Measurements from ENCODE around the gene RBMS3.

RBMS3 gene

DNA sequence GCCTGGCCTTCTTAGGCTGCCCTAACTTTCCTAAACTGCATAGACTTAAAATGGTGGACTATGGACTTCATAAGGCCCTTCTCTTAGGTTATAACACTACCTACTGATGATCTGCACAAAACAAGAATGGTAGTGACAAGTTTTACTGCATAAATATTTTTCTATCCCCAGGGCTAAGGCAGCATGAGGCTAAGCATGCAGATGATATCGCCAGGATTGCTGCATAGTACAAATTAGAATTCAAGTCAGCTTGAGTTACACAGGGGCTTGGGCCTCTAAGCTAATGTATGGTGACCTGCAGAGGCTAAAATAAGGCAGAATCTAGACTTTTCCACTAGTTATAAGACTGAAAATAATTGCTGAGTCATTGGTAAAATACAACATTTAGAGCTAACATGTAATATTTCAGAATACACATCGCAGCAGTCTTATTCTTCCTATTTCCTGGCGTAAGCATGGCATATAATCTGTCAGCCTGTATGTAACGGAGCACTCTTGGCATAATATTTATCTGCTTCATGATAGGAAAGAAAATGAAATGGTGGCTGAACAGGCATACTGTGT is 15.3 kb upstream of the RBMS3 start:
- Mint-ChIP-seq H3K4me3 (no peak overlapping the region), H3K27ac (no peak overlapping the region), H3K36me3 (no peaks in the 10 kb centered on the region), H3K4me1 (no peaks in the 10 kb centered on the region), H3K9me3 (no peaks in the 10 kb centered on the region)
- no peak for ATAC-seq
- no peak for DNase-seq (ENCODE audit: low spot score in 2 of 2)

DNA sequence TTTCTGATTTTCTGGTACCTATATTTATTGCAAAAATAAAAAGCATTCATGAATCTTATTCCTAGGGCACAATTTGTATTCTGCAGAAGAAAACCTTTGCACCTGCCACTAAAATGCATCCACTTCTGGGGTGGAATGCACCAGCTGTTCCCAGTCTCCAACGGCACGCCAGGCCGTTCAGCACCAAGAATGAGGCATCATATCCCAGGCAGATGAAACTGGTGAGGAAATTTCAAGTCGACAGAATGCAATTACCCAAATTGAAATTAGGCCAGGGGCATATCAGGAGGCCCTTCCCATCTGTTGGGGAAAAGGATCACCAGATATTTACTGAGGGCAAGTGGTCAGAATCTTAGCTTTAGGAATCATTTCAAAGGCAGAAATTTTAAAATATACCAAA is 13.6 kb upstream of the RBMS3 start:
- no peaks in the 10 kb centered on the region for H3K36me3 Mint-ChIP-seq
- no peaks in the 10 kb centered on the region for H3K4me1 Mint-ChIP-seq
- no peaks in the 10 kb centered on the region for H3K9me3 Mint-ChIP-seq
- no peak overlapping the region for H3K27ac Mint-ChIP-seq
- no peak for ATAC-seq
- H3K4me3 Mint-ChIP-seq = no peak overlapping the region
- no peak for DNase-seq (ENCODE audit: low spot score in 2 of 2)

DNA sequence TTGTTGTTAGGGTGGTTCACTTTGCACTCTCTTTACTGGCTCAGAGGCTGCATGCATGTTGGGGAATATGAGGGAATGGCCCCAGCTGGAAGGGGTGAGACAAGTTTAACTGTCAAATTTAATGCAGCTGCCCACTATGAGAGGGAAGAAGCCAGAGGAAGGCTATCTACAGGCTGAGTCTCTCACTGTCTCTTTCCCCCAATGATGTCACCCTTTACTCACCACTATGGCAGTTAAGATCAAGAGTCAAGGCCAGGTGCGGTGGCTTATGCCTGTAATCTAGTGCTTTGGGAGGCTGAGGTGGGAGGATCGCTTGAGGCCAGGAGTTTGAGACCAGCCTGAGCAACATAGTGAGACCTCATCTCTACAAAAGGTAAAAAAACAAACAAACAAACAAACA is 12.2 kb upstream of the RBMS3 start:
- Mint-ChIP-seq H3K27ac (no peak overlapping the region), H3K4me3 (no peak overlapping the region), H3K9me3 (no peaks in the 10 kb centered on the region), H3K4me1 (no peaks in the 10 kb centered on the region), H3K36me3 (no peaks in the 10 kb centered on the region)
- peak; percentile 48 for ATAC-seq
- DNase-seq (ENCODE audit: low spot score in 2 of 2) = no peak

DNA sequence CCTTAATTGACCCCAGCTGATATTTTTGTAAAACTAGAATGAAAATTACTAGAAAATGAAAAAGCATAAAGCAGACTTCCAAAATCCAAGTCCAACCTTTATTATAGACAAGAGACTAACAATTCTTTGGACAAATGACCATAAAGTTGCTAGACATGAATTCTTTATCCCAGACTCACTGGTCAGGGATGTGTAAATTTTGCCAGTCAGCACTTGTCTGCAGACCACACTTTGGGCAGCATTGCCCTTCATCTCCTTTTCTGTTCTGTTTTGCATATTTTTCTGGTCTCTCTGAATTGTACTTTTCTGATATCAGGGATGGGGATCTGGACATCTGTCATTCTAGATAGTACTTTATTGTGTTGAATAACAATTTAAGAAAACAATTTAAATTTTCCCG is 10.1 kb upstream of the RBMS3 start:
- Mint-ChIP-seq H3K4me1 (no peaks in the 10 kb centered on the region), H3K4me3 (no peak overlapping the region), H3K36me3 (no peaks in the 10 kb centered on the region), H3K27ac (no peak overlapping the region), H3K9me3 (no peaks in the 10 kb centered on the region)
- DNase-seq (ENCODE audit: low spot score in 2 of 2) = no peak
- no peak for ATAC-seq

DNA sequence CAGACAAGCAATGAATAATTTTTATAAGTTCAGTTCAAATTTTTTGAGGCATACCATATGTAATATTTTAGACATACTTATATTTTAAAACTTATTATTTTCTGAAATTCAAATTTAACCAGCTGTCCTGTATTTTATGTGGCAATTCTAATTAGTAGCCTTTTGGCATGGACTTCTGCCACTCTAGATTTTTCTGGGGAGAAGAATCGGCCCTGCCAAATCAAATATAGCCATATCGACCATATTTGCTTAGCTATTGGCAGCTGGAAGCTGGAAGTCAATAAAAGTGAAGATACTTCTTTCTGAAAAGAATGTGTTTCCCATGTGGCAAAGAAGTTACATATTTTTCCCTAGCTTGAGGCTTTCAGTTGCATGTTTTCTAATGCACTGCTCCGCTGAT is 9.4 kb upstream of the RBMS3 start:
- Mint-ChIP-seq H3K36me3 (no peaks in the 10 kb centered on the region), H3K4me3 (no peak overlapping the region), H3K9me3 (no peaks in the 10 kb centered on the region), H3K4me1 (no peaks in the 10 kb centered on the region), H3K27ac (no peak overlapping the region)
- DNase-seq (ENCODE audit: low spot score in 2 of 2) (no peak), ATAC-seq (no peak)

DNA sequence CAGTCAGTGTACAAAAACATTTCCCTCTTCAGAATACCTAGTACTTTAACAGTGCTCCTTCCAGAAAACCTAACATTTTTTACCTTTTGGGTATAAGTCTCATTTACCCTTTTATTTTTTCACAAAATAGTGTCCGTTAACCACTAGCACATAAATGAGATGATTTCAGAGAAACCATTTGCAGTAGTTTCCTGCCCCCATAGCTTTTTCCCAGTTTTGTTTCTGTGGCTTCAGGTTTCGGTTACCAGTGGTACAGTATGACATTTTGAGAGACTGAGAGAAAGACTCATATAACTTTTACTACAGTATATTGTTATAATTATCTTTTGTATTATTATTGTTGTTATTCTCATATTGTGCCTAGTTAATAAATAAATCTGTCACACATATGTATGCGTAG is 6.2 kb upstream of the RBMS3 start:
- Mint-ChIP-seq H3K9me3 (peaks cover 3% of the 10 kb centered on the region), H3K27ac (no peak overlapping the region), H3K36me3 (no peaks in the 10 kb centered on the region), H3K4me1 (no peaks in the 10 kb centered on the region), H3K4me3 (no peak overlapping the region)
- no peak for ATAC-seq
- DNase-seq (ENCODE audit: low spot score in 2 of 2) = no peak

DNA sequence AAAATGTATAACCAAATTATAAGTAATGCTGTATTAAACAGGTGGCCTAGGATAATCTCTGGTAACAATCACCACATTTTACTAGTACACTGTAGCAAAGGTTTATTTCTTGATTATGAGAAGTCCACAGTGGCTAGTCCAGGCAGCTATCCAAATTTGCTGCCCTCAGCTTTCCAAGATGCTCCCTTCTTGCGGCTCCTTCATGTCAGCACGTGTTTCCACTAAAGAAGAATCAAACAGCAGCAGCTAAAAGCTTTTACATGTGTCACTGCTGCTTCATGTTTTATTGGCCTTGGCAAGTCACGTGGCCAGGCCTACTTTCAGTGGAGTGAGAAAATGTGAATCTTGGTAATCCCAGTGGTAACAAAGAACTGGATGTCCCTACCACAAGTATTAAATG is 5.6 kb upstream of the RBMS3 start:
- peaks cover under 1% of the 10 kb centered on the region for H3K4me1 Mint-ChIP-seq
- ATAC-seq (no peak), DNase-seq (ENCODE audit: low spot score in 2 of 2) (no peak)
- H3K4me3 Mint-ChIP-seq = no peak overlapping the region
- no peaks in the 10 kb centered on the region for H3K36me3 Mint-ChIP-seq
- no peak overlapping the region for H3K27ac Mint-ChIP-seq
- peaks cover 3% of the 10 kb centered on the region for H3K9me3 Mint-ChIP-seq

DNA sequence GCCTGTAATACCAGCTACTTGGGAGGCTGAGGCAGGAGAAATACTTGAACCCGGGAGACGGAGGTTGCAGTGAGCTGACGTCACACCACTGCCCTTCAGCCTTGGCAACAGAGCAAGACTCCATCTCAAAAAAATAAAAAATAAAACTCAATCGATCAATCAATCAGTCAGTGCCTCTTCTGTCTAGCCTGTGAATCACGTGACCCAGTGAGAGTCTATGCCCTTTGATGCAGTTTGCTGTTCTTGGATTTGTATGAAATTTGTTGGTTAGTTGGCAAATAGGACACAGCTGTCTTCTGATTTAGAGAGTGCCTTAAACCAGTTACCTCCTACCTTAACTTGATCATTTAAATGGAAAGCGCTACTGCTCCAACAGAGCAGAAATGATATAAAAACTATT is 3.6 kb upstream of the RBMS3 start:
- H3K4me1 Mint-ChIP-seq = peaks cover 20% of the 10 kb centered on the region
- no peak overlapping the region for H3K4me3 Mint-ChIP-seq
- DNase-seq (ENCODE audit: low spot score in 2 of 2) (no peak), ATAC-seq (no peak)
- H3K27ac Mint-ChIP-seq = no peak overlapping the region
- no peaks in the 10 kb centered on the region for H3K36me3 Mint-ChIP-seq
- peaks cover 3% of the 10 kb centered on the region for H3K9me3 Mint-ChIP-seq

DNA sequence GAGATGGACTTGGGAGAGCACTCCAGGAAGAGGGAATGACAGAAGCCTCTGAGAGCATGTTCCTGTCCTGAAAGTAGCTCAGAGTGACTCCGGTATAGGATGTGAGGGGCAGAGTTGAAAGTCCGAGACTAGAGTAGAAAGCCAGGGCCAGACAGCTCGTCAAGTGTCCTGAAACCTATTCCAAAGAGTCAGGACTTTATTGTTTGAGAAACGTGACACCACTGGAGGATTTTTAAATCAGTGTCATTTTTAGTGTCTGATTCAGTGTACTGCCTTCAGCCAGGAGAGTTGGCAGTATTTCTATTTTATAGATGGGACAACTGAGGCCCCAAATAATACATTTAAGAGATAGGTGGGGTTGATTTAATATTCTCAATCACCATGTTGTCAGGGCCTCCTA is 1.6 kb upstream of the RBMS3 start:
- DNase-seq (ENCODE audit: low spot score in 2 of 2) = no peak

DNA sequence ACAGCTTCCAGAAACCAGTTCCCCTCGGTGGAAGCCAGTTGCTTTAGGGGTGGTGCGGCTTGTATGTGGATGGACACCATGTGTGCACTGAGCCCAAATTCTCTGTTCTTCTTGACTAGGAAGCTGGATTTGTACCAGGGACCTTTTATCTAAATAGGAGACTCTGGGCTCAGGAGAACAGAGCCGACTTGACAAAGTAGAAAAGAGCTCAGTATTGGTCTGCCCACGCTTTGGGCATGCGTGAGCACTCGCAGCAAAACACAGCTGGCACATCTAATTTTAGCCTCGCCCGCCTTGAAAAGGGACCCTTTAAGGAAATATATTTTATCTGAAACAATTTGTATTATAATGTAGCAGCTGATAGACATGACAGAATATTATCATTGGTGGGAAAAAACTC is 1.1 kb upstream of the RBMS3 start:
- H3K27ac Mint-ChIP-seq = no peak overlapping the region

More for the DNA sequence above, 1.6 kb upstream of the RBMS3 start:
- Mint-ChIP-seq H3K27ac (no peak overlapping the region), H3K9me3 (peaks cover 3% of the 10 kb centered on the region), H3K4me1 (peaks cover 31% of the 10 kb centered on the region), H3K36me3 (no peaks in the 10 kb centered on the region), H3K4me3 (no peak overlapping the region)
- no peak for ATAC-seq

DNA sequence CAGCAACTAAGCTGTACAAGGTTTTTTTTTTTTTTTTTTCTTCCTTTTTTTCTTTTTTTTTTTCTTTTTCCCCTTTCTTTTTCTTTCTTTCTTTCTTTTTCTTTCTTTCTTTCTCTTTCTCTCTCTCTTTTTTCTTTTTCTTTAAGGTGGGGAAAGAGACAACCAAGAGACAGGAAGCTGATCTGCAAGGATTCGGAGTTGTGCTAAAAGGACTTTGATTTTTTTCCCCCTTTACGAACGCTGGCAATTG is 148 bp downstream of the RBMS3 start:
- DNase-seq (ENCODE audit: low spot score in 2 of 2) = no peak
- H3K4me3 Mint-ChIP-seq = peak overlapping the region; percentile 80
- peaks cover 3% of the 10 kb centered on the region for H3K9me3 Mint-ChIP-seq
- no peak for ATAC-seq
- peaks cover 31% of the 10 kb centered on the region for H3K4me1 Mint-ChIP-seq
- no peaks in the 10 kb centered on the region for H3K36me3 Mint-ChIP-seq
- H3K27ac Mint-ChIP-seq = peak overlapping the region; percentile 87

More for the DNA sequence above, 1.1 kb upstream of the RBMS3 start:
- H3K36me3 Mint-ChIP-seq = no peaks in the 10 kb centered on the region
- H3K9me3 Mint-ChIP-seq = peaks cover 3% of the 10 kb centered on the region
- ATAC-seq (no peak), DNase-seq (ENCODE audit: low spot score in 2 of 2) (no peak)
- H3K4me1 Mint-ChIP-seq = peaks cover 31% of the 10 kb centered on the region
- no peak overlapping the region for H3K4me3 Mint-ChIP-seq

DNA sequence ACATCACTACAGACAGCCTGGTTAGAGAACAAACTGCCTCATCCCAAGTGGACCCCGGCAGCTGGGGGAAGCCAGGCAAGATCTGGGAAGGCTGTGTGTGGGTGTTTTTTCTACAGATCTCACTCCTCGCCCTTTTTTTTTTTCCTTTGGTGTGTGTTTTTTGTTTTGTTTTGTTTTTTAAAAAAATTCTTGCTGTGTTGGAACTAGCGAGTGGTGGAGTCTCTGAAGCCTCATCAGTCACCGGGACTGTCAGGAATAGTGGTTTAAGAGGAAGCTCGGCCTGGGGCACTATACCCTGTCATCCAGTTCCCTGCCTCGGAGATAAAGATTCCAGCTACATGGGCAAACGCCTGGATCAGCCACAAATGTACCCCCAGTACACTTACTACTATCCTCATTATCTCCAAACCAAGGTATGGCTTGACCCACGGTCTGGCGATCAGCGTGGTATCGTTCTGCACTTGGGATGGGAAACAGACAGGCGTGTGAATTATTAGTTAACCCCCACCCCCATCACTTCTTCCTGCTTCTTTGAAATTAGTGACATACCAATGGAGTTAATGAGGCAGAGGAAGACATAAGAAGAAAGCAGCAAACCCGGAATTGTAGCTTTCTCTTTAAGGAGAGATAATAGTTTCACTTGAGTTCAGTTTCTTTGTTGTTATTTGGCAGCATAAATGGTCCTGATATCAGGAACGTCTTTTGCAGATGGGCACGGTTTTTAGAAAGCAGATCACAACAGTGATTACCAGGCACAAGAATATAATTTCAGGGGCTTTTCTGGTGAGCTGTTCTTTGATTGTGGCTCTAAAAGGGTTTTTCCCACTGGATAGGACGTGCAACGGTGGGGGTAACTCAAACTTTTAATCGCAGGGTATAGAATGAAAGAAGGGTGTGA is 722 bp downstream of the RBMS3 start:
- DNase-seq (ENCODE audit: low spot score in 2 of 2) (no peak), ATAC-seq (peak; percentile 87)
- H3K9me3 Mint-ChIP-seq = peaks cover 3% of the 10 kb centered on the region
- H3K4me1 Mint-ChIP-seq = peaks cover 31% of the 10 kb centered on the region
- H3K4me3 Mint-ChIP-seq = peak overlapping the region; percentile 80
- peak overlapping the region; percentile 87 for H3K27ac Mint-ChIP-seq
- no peaks in the 10 kb centered on the region for H3K36me3 Mint-ChIP-seq

DNA sequence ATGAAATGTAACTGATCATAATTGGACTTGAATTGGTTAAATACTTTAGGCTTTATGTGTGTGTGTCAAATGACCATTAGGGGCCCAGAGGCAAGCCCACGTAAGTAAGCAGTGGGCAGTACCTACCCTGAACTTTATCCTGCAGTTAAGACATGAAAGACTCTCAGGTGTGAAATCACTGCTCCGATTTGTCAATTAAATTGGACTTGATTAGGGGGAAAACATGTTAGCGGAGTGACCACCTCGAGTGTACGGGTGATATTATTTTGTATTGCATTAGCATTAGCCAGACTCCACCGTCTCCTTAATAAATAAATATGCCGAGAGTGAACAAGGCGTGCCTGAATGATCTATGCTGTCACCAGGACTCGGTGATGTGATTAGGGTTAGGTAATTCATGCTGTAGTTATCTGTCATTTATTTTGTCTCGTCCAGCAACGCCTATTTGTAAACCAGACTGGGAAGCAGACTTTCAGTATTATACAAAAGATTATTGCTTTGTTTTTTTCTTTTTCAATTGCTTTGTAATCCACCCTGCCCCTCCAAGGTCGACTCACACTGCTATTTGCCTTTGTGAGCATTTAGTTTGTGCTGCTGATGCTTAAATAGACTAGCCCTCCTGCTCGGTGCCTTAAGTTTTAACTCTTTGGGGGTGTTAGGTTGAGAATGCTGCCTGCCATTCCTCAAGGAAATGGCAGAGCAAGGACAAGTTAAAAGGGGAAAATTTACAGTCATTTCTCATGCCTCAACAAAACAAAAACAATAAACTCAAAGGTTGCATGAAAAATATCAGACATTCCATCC is 1.8 kb downstream of the RBMS3 start:
- Mint-ChIP-seq H3K36me3 (no peaks in the 10 kb centered on the region), H3K4me1 (peaks cover 31% of the 10 kb centered on the region), H3K4me3 (peak overlapping the region; percentile 80), H3K27ac (peak overlapping the region; percentile 87), H3K9me3 (peaks cover 3% of the 10 kb centered on the region)
- no peak for DNase-seq (ENCODE audit: low spot score in 2 of 2)
- no peak for ATAC-seq

DNA sequence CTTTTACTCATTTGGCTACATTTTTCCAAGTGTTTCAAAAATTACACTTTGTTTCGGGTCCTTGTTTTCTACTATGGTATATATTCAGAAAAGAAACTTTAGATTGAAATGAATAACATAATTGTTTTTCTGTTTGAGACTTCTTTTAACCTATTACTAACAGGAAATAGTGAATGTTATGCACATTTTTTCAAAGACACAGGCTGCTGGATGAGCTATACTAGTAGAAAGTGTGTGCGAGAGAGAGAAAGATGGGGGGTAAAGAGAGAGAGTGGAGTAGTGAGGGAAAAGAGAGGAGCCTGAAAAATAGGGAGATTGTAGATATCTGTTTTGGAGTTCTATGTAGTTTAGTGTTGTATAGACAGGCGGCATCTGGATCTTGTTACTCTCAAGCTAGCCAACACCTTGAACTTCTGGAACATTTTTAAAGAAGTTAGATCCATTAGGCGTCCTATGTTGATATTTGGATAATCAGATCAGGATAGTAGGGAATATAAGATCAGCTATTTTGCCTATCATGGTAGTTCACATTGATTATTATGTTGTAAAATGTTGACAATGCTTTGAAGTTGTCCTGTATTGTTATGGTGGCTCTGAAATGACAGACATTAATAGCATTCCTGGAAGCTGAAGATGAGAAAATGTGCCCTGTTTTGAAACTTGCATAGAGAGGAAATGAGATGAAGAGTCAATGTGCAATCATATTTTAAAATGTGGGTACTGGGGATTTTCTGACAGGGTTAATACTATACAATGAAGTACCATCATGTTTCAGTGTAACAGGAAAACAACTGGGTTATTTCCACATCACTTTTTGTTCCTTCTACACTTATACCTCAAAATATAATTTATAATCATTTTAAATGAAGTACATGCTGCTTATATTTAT is 2.6 kb downstream of the RBMS3 start:
- DNase-seq (ENCODE audit: low spot score in 2 of 2) (no peak), ATAC-seq (peak; percentile 60)
- Mint-ChIP-seq H3K4me3 (peak overlapping the region; percentile 80), H3K27ac (peak overlapping the region; percentile 1), H3K36me3 (no peaks in the 10 kb centered on the region), H3K4me1 (peaks cover 31% of the 10 kb centered on the region), H3K9me3 (peaks cover 3% of the 10 kb centered on the region)

DNA sequence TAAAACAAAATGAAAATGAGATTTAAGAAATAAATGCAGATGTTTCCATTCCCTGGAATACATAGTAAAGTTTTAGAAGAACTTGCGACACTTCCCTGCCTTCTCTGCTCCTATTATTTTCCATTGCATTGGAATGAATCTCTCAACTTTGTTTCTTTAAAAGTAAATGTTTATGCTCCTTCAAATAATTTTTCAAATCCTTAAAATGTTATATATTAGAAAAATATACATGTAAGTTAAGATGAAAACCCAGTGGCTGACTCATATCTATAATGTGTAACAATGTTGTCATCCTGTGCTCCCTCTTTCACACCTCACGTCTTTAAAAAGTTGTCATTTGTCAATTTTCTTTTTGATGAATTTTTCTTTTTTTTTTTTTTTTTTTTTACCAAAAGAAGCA is 3.6 kb downstream of the RBMS3 start:
- ATAC-seq = no peak
- DNase-seq (ENCODE audit: low spot score in 2 of 2) = no peak
- Mint-ChIP-seq H3K4me3 (no peak overlapping the region), H3K4me1 (peaks cover 31% of the 10 kb centered on the region), H3K36me3 (no peaks in the 10 kb centered on the region), H3K9me3 (no peaks in the 10 kb centered on the region), H3K27ac (no peak overlapping the region)
